Left hindlimb (tissue), 1 donor: Measurements from ENCODE around the gene NCAM1.

Source experiments
- DNase-seq: peaks from one replicate; pipeline ENCODE4 v3.0.0-alpha.2; 2018

The NCAM1 gene

GRCh38 chr11:113134626-113135025 is 173.4 kb downstream of the NCAM1 start:
- no peak for DNase-seq

- DNase-seq: no peak
Observed at GRCh38 chr11:113137713-113138529, 176.7 kb downstream of the NCAM1 start.

- DNase-seq: no peak
Observed at GRCh38 chr11:113138731-113139130, 177.5 kb downstream of the NCAM1 start.

GRCh38 chr11:113141010-113141409 is 179.8 kb downstream of the NCAM1 start:
- no peak for DNase-seq

GRCh38 chr11:113142508-113142907 is 181.3 kb downstream of the NCAM1 start:
- no peak for DNase-seq

- no peak for DNase-seq
Observed at GRCh38 chr11:113147249-113147648, 186.0 kb downstream of the NCAM1 start.

- DNase-seq: no peak
Observed at GRCh38 chr11:113148076-113148475, 186.9 kb downstream of the NCAM1 start.

- no peak for DNase-seq
Observed at GRCh38 chr11:113148652-113149051, 187.4 kb downstream of the NCAM1 start.

- no peak for DNase-seq
Observed at GRCh38 chr11:113151521-113151920, 190.3 kb downstream of the NCAM1 start.

- no peak for DNase-seq
Observed at GRCh38 chr11:113152500-113152899, 191.3 kb downstream of the NCAM1 start.

GRCh38 chr11:113153847-113154246 is 192.6 kb downstream of the NCAM1 start:
- DNase-seq: no peak

GRCh38 chr11:113159988-113160807 is 199.0 kb downstream of the NCAM1 start:
- DNase-seq: no peak

- DNase-seq: no peak
Observed at GRCh38 chr11:113160808-113161124, 199.5 kb downstream of the NCAM1 start.

GRCh38 chr11:113161711-113162591 is 200.7 kb downstream of the NCAM1 start:
- peak; percentile 67 for DNase-seq

GRCh38 chr11:113162592-113162962 is 201.4 kb downstream of the NCAM1 start:
- DNase-seq: peak; percentile 42

- DNase-seq: peak; percentile 54
Observed at GRCh38 chr11:113163291-113164030, 202.2 kb downstream of the NCAM1 start.

GRCh38 chr11:113166280-113166679 is 205.1 kb downstream of the NCAM1 start:
- no peak for DNase-seq

- DNase-seq: no peak
Observed at GRCh38 chr11:113167599-113167998, 206.4 kb downstream of the NCAM1 start.

GRCh38 chr11:113168354-113169342 is 207.4 kb downstream of the NCAM1 start:
- DNase-seq: no peak

- no peak for DNase-seq
Observed at GRCh38 chr11:113172382-113172951, 211.2 kb downstream of the NCAM1 start.

GRCh38 chr11:113173126-113173525 is 211.9 kb downstream of the NCAM1 start:
- no peak for DNase-seq
